Measurements from ENCODE around the gene NR5A1.

GRCh38 chr9:124510650-124511425, 3.6 kb upstream of the NR5A1 start:
- TF ChIP-seq EZH2 (optimal IDR thresholded peaks at IDR 0.05; ENCODE audit: low read depth, low read length) (no peak), CTCF (IDR thresholded peaks at IDR 0.05; ENCODE audit: low read length) (no peak)
